Ishikawa (cell line): Measurements from ENCODE around the gene ULK4.

Experiments
- CEBPB ChIP-seq: IDR thresholded peaks from 2 replicates; pipeline ENCODE4 v1.6.1; 2012
- CREB1 ChIP-seq: IDR thresholded peaks from 2 replicates; pipeline ENCODE4 v1.6.1; 2012; ENCODE audit warnings: low read depth
- EGR1 ChIP-seq: IDR thresholded peaks from 2 replicates; pipeline ENCODE4 v1.6.1; 2012
- EP300 ChIP-seq: IDR thresholded peaks from 2 replicates; pipeline ENCODE4 v1.6.1; 2012; ENCODE audit warnings: borderline replicate concordance
- FOXM1 ChIP-seq: IDR thresholded peaks from 2 replicates; pipeline ENCODE4 v1.6.1; 2012; ENCODE audit warnings: low read depth, borderline replicate concordance
- MAX ChIP-seq: IDR thresholded peaks from 2 replicates; pipeline ENCODE4 v1.6.1; 2012
- NFIC ChIP-seq: IDR thresholded peaks from 2 replicates; pipeline ENCODE4 v1.6.1; 2012
- RAD21 ChIP-seq: IDR thresholded peaks from 2 replicates; pipeline ENCODE4 v1.6.1; 2012; ENCODE audit warnings: low read depth
- REST ChIP-seq: IDR thresholded peaks from 2 replicates; pipeline ENCODE4 v1.6.1; 2012; ENCODE audit warnings: low read depth, mild to moderate bottlenecking
- TAF1 ChIP-seq: IDR thresholded peaks from 2 replicates; pipeline ENCODE4 v1.6.1; 2012; ENCODE audit warnings: low read depth, mild to moderate bottlenecking
- TCF12 ChIP-seq: IDR thresholded peaks from 2 replicates; pipeline ENCODE4 v1.6.1; 2012; ENCODE audit warnings: low read depth
- TEAD4 ChIP-seq: IDR thresholded peaks from 2 replicates; pipeline ENCODE4 v1.6.1; 2012
- USF1 ChIP-seq: IDR thresholded peaks from 2 replicates; pipeline ENCODE4 v1.6.1; 2012
- YY1 ChIP-seq: IDR thresholded peaks from 2 replicates; pipeline ENCODE4 v1.6.1; 2012; ENCODE audit warnings: low read depth
- ZBTB7A ChIP-seq: IDR thresholded peaks from 2 replicates; pipeline ENCODE4 v1.6.1; 2012; ENCODE audit warnings: low read depth

Gene ULK4

GRCh38 chr3:41991437-41991836 is 29.5 kb upstream of the ULK4 start:
- no peak for TF ChIP-seq CREB1
- no peak for TF ChIP-seq TCF12
- no peak for TF ChIP-seq RAD21

- TF ChIP-seq CEBPB: no peak
- TF ChIP-seq MAX: no peak
- no peak for TF ChIP-seq USF1
- no peak for TF ChIP-seq REST
- TF ChIP-seq CREB1: no peak
- no peak for TF ChIP-seq YY1
- TF ChIP-seq FOXM1: no peak
- no peak for TF ChIP-seq TAF1
- no peak for TF ChIP-seq RAD21
- TF ChIP-seq EGR1: no peak
- TF ChIP-seq TCF12: no peak
- TF ChIP-seq ZBTB7A: no peak
- TF ChIP-seq TEAD4: no peak
- TF ChIP-seq NFIC: no peak
These were observed 27.6 kb upstream of the ULK4 start for GRCh38 chr3:41989518-41989917.

GRCh38 chr3:41987627-41988026 is 25.7 kb upstream of the ULK4 start:
- TF ChIP-seq EGR1 (no peak), TAF1 (no peak), TCF12 (no peak)

- TF ChIP-seq CREB1 (no peak), EGR1 (no peak), NFIC (no peak), REST (no peak), TCF12 (no peak), YY1 (no peak), EP300 (no peak), MAX (no peak)
These were observed 24.7 kb upstream of the ULK4 start for GRCh38 chr3:41986561-41986960.

- no peak for TF ChIP-seq TCF12
- TF ChIP-seq REST: no peak
- TF ChIP-seq TEAD4: no peak
- TF ChIP-seq NFIC: no peak
- no peak for TF ChIP-seq ZBTB7A
These were observed 23.1 kb upstream of the ULK4 start for GRCh38 chr3:41985018-41985417.

- TF ChIP-seq EP300 (no peak), CREB1 (no peak), REST (no peak), CEBPB (no peak), FOXM1 (no peak), USF1 (no peak), NFIC (no peak), RAD21 (no peak)
These were observed 13.7 kb upstream of the ULK4 start for GRCh38 chr3:41975416-41976103.
